T-helper 22 cell (primary cell): Measurements from ENCODE around the gene PDLIM5.

Experiments used
- DNase-seq: peaks from one replicate; pipeline ENCODE4 v3.0.0-alpha.2; 2020; ENCODE audit warnings: low read depth

PDLIM5 gene

DNA sequence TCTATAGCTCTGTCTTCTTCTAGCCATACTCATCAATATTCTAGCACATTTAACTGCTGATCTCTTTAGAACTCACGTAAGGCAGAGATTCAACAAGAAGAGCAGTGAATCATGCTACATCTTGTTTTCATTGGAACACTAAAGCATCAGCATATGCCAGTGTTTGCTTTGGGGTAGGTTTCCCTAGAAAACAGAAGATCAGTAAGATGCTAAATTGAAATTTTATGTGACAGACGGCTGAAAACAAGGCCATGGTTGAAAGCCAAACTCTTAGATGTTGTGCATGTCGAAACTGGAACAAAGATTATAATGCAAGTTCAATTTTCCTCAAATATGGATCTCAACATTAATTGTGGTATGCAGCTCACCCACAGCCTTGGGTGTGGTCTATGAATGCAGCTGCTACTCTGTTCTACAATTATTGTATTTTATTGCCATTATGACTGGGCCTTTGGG, 107.6 kb downstream of the PDLIM5 start:
- no peak for DNase-seq

DNA sequence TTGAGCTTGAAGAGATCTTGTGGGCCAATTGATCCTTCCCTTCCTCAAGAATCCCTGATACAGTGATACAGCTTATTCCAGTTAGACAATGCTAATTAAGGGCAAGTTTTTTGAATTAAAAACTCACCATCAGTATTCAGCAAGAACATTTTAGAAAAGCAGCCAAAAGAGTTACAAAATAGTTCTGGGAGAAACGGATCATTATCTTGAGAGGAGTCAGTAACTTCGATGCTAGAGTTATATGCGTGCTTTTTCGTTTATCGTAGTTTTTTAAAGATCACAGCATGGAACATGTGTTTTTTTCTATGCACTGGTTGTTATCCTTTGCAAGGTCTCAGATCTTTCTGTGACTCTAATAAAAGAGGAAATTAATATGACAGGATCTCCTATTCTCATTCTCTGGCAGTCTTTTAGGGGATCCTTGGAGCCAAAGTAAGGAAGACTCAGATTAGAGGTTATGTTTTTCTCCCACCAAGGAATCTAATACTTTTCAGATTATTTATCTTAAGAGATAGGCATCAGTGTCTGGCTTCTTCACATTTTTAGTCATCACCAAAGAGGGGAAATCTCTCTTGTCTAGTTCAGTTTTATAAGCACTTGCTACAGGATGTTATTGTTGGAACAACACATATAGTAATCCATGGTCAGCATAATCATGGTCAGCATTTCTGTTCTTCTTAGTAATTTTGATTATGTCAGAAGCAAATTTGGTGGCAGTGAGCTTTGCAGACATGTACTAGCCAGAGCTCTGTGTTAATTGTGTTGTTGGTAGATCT, 109.7 kb downstream of the PDLIM5 start:
- DNase-seq = no peak

DNA sequence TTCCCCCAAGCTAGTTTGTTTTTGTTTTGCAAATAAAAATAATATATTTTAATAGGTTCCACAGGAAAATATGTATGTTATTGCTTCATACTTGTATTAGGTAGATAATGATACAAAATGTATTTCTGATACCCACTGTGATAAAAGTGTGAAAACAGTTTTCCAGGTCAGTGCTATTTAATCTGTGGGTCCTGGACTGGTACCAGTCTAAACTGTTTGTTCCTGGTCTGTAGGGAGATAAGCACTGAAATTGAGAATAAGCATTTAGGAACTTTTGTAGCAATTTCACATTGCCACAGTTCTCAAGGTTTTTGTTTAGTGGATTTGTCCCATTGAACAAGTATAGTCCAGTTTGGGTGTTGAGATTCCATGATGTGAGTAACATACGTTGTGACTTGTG, 110.5 kb downstream of the PDLIM5 start:
- no peak for DNase-seq

DNA sequence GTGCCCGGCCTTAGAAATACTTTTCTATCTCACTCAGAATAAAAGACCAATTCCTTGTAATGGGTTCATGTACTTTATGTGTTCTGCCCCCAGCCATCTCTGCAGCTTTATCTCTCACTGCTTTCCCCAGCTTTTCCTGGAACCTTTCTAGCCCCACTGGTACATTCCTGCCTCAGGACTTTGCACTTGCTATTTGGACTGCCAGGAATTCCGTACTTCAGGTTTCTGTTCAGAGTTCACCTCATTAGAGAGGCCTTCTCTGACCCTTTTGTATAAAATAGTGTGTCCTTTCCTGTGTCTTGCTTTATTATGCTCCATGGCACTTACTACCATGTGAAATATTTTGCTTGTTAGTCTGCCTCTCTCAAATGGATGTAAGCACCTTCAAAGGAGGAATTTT, 112.5 kb downstream of the PDLIM5 start:
- no peak for DNase-seq

DNA sequence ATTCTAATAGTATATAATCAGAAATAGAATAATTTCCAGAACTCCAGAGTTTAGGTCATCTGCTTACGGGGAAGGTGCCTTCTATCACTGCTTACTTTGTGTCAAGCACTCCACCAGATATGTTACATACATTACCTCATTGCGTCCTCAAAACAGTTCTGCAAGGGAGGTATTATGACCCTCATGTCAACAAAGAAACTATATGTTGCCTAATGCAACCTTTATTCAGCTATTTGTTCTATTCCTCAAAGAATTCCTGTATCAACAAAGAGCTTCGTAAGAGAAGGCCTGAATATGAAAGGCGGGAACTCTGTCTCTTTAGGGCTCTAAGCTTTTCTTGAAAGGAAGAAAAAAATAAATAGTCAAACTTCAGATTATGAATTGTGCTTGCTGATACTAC, 114.7 kb downstream of the PDLIM5 start:
- DNase-seq = no peak

DNA sequence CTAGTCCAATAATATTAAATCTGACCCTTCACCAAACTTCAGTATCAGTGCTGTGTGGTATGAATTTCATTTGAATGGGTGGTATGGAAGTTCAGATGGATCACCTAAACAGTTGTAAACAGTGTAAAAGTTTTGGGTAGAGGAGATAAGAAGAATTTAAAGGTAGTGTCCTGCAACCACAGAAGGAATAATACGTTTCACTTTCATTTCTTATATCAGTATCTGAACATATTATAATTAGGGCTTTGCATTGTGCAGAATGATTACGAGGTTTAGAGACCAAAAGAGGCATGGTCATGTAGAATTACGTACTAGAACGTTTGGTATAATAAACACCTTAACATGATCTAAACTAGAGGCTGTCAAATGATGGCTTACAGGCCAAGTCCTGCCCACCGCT, 116.1 kb downstream of the PDLIM5 start:
- no peak for DNase-seq

DNA sequence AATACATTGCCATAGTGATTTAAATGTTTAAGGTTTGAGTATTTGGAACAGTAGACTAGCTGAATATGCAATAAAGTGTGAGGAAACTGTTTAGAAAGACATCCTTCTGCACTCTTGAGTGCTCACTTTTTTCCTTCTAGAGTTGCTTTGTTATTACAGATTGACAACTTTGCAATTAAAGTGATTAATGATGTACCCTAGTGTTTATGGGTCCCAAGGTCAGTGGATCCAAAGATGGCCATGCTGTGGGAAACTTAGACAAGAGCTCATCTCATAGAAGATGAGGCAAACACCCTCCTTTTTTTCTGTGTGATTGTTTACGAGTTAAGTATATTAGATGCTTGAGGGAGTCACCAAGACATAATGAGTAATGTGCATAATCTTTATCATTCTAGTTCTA, 118.8 kb downstream of the PDLIM5 start:
- no peak for DNase-seq

DNA sequence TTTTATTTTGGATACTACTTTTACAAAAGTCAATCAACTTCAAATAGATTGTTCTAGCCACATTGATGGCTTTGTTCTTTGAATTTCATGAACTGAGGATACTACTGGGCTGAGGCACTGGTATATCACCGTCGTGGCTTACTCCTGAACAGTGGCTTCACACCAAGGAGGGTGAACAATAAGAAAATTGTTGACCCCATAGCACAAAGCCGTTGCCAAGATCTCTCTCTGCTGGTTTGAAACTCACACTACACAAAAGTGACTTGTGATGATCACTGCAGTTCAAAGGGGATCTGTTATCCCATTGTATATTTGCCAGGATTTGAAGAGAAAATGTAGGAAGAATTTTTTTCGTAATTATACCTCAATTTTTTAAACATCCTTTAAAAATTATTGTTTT, 119.6 kb downstream of the PDLIM5 start:
- no peak for DNase-seq

DNA sequence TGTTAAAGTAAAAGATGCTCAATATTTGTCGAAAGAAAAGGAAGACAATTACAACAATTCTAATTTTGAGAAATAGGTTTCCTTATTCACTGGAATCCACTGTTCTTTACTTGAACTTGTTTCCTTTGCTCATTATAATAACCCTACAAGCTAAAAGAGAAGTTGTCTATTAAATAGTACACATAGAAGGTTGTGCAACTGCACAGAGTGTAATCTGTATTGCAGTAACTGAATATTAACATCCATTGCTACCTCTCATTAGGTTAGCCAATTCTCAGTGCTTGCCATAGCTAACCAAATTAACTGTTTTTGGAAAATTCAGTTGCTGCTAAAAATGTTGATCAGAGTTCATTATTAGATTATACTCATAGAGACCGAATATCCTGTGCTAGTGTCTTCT, 120.0 kb downstream of the PDLIM5 start:
- no peak for DNase-seq

DNA sequence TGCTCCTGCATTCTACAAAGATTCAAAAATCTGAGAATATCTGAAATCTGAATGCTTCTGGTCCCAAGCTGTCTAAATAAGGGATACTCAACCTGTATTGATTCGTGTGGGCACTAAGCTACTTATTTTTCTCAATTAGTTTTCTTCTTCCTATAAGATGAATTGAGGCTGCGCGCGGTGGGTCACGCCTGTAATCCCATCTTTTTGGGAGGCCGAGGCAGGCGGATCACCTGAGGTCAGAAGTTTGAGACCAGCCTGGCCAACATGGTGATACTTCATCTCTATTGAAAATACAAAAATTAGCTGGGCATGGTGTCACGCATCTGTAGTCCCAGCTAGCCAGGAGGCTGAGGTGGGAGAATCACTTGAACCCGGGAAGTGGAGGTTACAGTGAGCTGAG, 122.3 kb downstream of the PDLIM5 start:
- no peak for DNase-seq

DNA sequence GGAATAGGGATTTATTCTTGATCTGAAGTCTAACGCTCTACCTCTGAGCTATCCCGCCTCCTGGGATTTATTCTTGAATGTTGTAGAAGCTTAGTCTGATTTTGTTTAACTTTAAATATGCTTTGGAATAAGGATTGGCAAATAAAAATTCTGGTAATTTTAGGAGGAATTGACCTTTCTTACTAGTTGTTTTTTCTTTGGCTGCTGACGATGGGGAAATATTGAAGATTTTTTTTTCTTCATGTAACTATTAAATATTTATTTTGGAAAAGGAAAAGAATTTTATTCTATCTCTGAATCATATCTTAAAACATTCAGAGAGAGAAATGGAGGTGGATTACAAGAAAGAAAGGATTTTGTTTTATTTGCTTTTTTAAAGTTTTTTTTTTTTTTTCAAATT, 122.9 kb downstream of the PDLIM5 start:
- no peak for DNase-seq

DNA sequence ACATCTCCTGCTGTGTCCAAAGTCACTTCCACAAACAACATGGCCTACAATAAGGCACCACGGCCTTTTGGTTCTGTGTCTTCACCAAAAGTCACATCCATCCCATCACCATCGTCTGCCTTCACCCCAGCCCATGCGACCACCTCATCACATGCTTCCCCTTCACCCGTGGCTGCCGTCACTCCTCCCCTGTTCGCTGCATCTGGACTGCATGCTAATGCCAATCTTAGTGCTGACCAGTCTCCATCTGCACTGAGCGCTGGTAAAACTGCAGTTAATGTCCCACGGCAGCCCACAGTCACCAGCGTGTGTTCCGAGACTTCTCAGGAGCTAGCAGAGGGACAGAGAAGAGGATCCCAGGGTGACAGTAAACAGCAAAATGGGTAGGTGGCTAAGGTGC, 123.9 kb downstream of the PDLIM5 start:
- no peak for DNase-seq

DNA sequence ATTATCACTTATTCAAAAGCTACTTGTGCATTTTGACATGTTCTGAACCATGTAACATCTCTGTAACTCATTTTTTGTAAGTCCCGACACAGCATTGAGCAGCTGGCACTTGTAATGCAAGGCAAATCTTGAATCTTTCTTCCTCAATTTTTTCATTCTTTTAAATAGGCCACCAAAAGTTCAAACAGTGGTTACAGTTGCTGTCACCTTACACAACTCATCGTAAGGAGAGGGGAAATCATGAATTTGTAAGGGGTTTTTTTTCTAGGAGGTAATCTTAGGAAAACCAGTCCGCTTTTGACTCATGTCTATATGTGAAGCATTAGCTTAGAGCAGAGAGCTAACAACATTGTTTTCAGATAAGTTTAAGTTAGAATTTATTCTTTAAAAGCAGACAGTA, 124.5 kb downstream of the PDLIM5 start:
- no peak for DNase-seq

DNA sequence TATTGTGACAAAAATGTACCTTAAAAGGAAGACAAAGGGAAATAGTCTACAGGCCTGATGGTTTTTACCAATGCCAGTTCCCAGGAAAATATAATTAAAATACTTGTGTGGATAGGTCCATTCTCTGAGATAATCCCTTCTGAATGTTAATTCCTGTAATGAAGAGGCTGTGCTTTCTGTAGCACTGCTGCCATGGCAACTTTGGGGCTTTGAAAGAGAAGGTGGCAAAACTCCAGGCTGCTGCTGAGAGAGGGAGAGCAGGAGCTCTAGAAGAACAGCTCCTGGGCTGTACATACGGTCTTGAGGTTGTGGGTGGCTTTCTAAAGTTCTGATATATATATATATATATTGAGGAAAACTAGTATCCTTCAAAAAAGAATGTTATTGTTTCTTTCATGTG, 125.4 kb downstream of the PDLIM5 start:
- no peak for DNase-seq

DNA sequence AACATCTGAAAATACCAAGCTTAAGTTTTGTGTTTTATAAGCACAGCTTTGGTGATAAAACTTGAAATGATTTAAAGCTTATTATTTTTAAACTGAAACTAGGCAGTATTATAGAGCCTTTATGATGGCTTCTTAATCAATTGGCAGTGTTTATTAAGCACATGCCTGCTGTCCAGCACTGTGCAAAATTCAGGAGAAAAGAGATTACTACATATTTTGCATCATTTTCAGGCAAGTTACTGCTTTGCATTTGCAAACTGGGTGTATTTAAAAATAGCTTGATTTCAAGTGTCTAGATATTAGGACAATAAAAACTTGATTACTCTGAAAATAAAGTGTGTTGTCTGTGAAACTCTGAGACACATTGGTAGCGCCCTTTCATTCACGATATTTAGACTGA, 126.5 kb downstream of the PDLIM5 start:
- no peak for DNase-seq

DNA sequence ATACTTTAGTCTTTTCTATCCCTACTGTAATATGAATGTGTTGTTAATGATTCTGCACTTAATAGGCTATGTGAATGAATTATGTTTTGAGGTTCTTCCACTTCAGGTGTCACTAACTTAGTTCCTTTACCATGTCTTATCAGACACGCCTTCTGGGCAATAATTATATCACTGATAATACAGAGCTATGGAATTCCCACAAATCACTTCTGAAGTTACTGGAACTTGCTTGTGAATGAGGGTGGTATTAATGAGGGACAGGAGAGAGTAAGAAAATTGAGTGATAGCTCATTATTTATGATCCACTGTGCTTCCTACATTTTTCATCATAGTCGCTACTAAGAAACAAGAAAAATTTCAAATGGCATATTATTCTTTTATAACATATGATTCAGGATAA, 130.0 kb downstream of the PDLIM5 start:
- DNase-seq = no peak

DNA sequence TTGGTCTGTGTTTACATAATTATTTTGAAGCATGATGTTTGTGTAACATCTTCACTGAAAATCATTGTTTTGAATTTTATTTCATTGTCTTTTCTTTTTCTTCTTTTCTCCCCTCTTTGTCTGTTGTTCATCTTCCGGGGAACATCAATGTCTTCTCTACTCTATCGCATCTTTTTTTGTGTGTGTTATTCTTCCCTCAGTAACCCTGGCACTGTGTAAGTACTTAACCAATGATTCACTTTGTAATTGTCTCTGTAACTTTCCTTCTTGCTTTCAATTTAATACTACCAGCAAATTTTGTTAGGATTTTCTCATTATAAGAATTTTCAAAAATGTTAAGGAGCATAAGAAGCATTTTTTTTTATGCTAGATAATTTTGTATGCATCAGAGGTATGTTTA, 130.8 kb downstream of the PDLIM5 start:
- no peak for DNase-seq

DNA sequence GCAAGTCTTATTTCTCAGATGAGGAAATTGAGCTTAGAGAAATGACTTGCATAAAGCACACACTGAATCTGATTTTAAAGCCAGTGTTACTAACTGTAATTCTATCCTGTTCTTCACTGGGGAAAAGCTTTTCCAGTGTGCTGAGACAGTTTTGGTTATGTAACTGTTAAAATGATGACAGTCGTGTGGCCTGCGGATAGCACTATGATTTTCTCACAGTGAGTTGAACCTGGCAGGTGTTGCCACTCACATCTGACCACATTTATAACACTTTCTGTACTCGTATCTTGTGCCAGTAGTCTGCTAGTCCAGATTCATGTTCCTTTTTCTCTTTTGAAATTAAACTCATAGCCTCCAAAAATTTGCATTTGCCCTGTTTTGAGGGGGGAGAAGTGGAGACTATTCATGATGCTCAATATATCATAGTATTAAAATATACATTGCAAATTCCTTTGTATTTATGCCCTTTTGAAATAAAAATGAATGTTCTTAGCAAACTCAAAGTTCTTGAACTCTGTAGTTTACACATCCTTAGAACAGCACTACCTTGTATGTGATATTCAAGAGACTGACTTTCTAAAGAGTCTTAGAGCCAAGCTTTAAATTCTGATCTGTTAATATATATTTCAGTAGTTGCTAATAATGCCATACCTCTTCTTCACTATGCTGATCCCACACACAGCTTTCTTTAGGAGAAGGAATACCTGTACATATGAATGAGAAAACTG, 132.3 kb downstream of the PDLIM5 start:
- no peak for DNase-seq

DNA sequence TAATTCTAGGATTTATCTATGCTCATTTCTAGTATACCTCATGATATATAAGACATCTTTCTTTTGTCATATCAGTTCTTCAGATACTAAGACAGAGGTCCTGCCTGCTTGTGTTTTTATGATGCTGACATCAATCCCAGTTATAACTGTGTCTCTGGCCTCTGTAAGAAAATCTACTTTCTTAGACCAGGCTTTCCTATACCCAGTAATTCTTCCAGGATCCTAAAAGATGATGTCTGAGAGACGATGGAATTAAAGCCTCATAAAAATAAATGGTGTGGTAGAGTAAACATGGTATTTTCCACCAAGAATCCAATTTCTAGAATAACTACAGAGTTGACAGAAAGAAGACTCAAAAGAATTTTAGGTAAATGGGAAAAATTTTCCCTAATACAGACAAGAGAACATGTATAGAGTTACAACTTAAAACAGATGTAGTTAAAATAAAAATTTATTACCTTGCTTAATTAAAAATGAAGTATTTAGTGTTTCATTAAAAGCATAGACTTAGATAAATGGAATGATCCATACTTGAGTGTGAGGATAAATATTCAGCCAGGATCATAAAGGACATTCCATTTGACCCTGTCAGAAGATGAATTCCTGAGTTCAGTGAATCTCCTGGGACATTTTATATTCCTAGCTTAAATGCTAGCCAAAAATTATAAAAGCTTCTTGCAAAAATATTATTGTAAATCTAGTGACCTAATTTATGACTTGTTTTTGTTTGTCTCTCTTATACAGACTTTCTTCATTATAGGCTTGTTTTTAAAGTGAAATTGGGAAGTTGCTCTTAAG, 137.4 kb downstream of the PDLIM5 start:
- no peak for DNase-seq

DNA sequence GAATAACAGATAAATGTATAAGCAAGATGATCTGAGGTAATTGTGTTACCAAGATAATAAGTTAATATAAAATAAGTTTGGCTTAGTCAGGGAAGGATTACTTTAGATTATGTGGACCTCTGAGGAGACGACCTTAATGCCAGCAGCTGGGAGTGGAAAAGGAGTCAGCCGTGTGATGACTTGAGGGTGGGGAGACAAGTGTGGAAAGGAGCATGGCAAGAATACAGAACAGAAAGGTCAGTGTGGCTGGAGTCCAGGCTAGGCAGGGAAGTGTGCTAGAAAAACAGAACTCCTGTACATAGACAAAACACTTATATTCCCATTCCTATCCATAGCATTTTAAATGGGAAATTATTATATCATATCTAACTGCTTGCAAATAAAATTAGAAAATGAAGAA, 138.8 kb downstream of the PDLIM5 start:
- DNase-seq = no peak

DNA sequence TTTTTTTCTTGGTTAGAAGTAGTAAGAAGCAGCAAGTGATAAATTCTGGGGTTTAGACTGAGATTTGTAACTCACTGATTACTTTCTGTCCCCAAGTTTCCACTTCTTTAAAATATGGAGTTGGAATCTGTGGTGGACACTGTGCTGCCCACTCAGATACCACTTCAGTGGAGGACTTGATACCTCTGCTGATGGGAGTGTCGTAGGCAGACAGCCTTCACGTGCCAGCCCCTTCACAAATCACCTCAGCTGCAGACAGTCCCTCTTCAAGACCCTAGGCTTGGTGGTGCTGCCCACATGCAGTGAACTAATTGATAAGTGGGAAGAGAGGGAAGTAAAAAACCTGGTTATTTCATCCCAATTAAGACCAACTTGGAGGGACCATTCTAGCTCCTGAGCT, 139.5 kb downstream of the PDLIM5 start:
- no peak for DNase-seq

DNA sequence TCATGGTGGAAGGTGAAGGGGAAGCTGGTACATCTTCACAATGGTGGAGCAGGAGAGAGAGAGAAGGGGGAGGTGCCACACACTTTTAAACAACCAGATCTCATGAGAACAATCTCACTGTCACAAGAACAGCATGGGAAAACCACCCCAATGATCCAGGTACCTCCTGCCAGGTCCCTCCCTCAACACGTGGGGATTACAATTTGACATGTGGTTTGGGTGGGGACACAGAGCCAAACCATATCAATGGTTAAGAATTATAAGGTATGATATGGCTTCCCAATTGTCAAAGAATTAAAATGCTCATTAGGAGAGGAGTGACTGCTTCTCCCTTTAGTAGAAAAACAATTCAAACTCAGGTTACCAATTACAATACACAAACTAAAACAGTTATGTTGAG, 143.3 kb downstream of the PDLIM5 start:
- no peak for DNase-seq

DNA sequence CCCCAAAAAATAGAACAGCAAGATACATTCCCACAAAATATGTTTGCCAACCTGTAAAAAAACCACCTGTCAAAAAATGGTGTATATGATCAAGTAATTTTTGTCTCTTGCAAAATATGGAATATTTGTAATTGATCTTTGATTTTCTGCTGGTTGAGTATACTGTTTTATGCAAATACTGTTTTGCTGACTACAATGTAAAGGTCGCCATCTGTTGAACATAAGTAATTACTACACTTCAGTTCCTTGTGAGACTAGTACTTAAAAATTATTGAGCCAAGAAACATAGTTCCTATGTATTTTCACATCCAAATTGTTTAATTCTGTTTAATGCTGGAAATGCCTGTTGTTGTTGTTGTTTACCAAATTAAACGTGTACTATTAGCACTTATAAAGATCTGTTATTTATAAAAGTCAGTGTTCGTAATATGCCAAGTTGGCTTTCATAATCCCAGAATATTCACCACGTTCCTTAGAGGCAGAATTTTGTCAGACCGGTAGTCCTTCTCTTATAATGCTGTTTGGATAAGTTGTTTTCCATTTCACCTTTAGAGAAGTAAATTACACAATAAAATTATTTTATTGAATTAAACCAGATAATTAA, 144.2 kb downstream of the PDLIM5 start:
- no peak for DNase-seq
